Lower leg skin (tissue), 4 donors: ENCODE data around the gene ENOX1. TPM values are rescaled to one million over a fixed set of nuclear protein-coding genes. Genes with fewer than 3 reads are reported as not detected.

Experiments used
- DNase-seq, 2 donors: peaks; one replicate each; pipeline ENCODE4 v3.0.0-alpha.2; 2019; ENCODE audit warnings: low spot score in 2 of 2
- H3K4me3 ChIP-seq: fragments of 200-600 bp; sonication (generic); 2 replicates; pipeline ENCODE4 v1.5.1; 2017; ENCODE audit warnings: mild to moderate bottlenecking, low read depth; ENCODE audit not compliant: poor library complexity, severe bottlenecking
- CTCF ChIP-seq, 3 donors: fragments of 450-650 bp; IDR thresholded peaks; one replicate each; pipeline ENCODE4 v1.5.1; 2016; ENCODE audit warnings: antibody characterized with exemption in 3 of 3, mild to moderate bottlenecking in 3 of 3, moderate library complexity in 2 of 3
- POLR2A ChIP-seq, 2 donors: fragments of 450-650 bp; IDR thresholded peaks; one replicate each; pipeline ENCODE4 v1.6.1; 2016 to 2017; ENCODE audit warnings: antibody characterized with exemption in 2 of 2, mild to moderate bottlenecking in 1 of 2, moderate library complexity in 1 of 2
- WGBS, 2 donors: methylation state at CpG; one replicate each; pipeline ENCODE4 v1.1.5; 2018; 5-methylcytosine and 5-hydroxymethylcytosine counted together
- intact Hi-C: fragments of 100-400 bp; cut with DNase I; formaldehyde crosslinking; loops from one replicate; pipeline ENCODE4 v1.15.0; 2023; ENCODE audit warnings: low total_unique reads
- total RNA-seq, 4 donors: library from RNA; depleted of rRNA; stranded (reverse); fragments of >200 nt; gene quantifications; one replicate each; pipeline ENCODE4 v1.1.0, GENCODE V29; 2016

ENOX1 gene
- total RNA-seq, 4 donors from 2014 or later: 0.11 to 0.52 (median 0.30) TPM

- intact Hi-C loops: no loop called here
- DNase-seq: peak in 1 of 2 donors; percentile 48
- WGBS, 2 donors: 23 to 33% methylated on average over 2 of the region's 2 CpGs
- H3K4me3 ChIP-seq: no peak overlapping the region
- TF ChIP-seq CTCF (IDR thresholded peaks at IDR 0.05) (no peak), POLR2A (IDR thresholded peaks at IDR 0.05) (no peak)
Measured at GRCh38 chr13:43516401-43516833, 270.4 kb downstream of the ENOX1 start.

GRCh38 chr13:43515531-43515930, 271.2 kb downstream of the ENOX1 start:
- WGBS, 2 donors: 25 to 36% methylated on average over 1 of the region's 1 CpG
- no peak overlapping the region for H3K4me3 ChIP-seq
- intact Hi-C loops: no loop called here
- DNase-seq: no peak
- TF ChIP-seq CTCF (IDR thresholded peaks at IDR 0.05) (no peak), POLR2A (IDR thresholded peaks at IDR 0.05) (no peak)

GRCh38 chr13:43514311-43514710, 272.5 kb downstream of the ENOX1 start:
- TF ChIP-seq CTCF (IDR thresholded peaks at IDR 0.05) (no peak), POLR2A (IDR thresholded peaks at IDR 0.05) (no peak)
- no peak overlapping the region for H3K4me3 ChIP-seq
- intact Hi-C loops: no loop called here
- no peak for DNase-seq
- 78 to 85% methylated on average over 1 of the region's 1 CpG for WGBS, 2 donors

GRCh38 chr13:43512221-43512620, 274.6 kb downstream of the ENOX1 start:
- no peak for DNase-seq
- TF ChIP-seq POLR2A (IDR thresholded peaks at IDR 0.05) (no peak), CTCF (IDR thresholded peaks at IDR 0.05) (no peak)
- intact Hi-C loops: no loop called here
- 66 to 77% methylated on average over 2 of the region's 2 CpGs for WGBS, 2 donors
- no peak overlapping the region for H3K4me3 ChIP-seq

- WGBS, 2 donors: 52 to 61% methylated on average over 6 of the region's 6 CpGs
- TF ChIP-seq CTCF (IDR thresholded peaks at IDR 0.05) (no peak), POLR2A (IDR thresholded peaks at IDR 0.05) (no peak)
- H3K4me3 ChIP-seq: no peak overlapping the region
- intact Hi-C loops: no loop called here
- no peak for DNase-seq
Measured at GRCh38 chr13:43510956-43511901, 275.5 kb downstream of the ENOX1 start.
